Activated B cell treated with CpG ODN at 0.5 μM for 24 hours (primary cell): ENCODE data around the gene TNPO1. TPM values are rescaled to one million over a fixed set of nuclear protein-coding genes. Genes with fewer than 3 reads are reported as not detected.

ENCODE experiments used
- ATAC-seq: fragments of 200-7000 bp; cut with Tn5 transposase; one replicate; pipeline ENCODE4 v1.10.0; 2021; ENCODE audit warnings: low read depth, mild to moderate bottlenecking, moderate library complexity
- CTCF ChIA-PET: fragments of 350-600 bp; sonication (Branson Sonifier 250); formaldehyde crosslinking; loops from one replicate; lab custom pipeline; 2021; ENCODE audit warnings: antibody characterized with exemption; lab: Charles Lee
- POLR2A ChIA-PET: fragments of 350-600 bp; sonication (Branson Sonifier 250); formaldehyde crosslinking; loops from one replicate; lab custom pipeline; 2021; ENCODE audit warnings: antibody characterized with exemption; lab: Charles Lee
- DNase-seq: peaks from one replicate; pipeline ENCODE4 v3.0.0; 2022
- H3K27ac Mint-ChIP-seq: one replicate; pipeline ENCODE4 v1.8.0; 2020; ENCODE audit warnings: mixed read lengths
- H3K27me3 Mint-ChIP-seq: one replicate; pipeline ENCODE4 v1.8.0; 2021; ENCODE audit warnings: mixed read lengths
- H3K36me3 Mint-ChIP-seq: one replicate; pipeline ENCODE4 v1.8.0; 2021; ENCODE audit warnings: low read depth, mixed read lengths
- H3K4me1 Mint-ChIP-seq: one replicate; pipeline ENCODE4 v1.8.0; 2021; ENCODE audit warnings: mixed read lengths
- H3K4me3 Mint-ChIP-seq: one replicate; pipeline ENCODE4 v1.8.0; 2020; ENCODE audit warnings: mild to moderate bottlenecking, mixed read lengths
- H3K9me3 Mint-ChIP-seq: one replicate; pipeline ENCODE4 v1.8.0; 2020; ENCODE audit warnings: mixed read lengths
- CTCF ChIP-seq: fragments of 200-600 bp; IDR thresholded peaks from one replicate; pipeline ENCODE4 v1.8.0; 2022; ENCODE audit warnings: antibody characterized with exemption, mild to moderate bottlenecking
- intact Hi-C: fragments of 100-400 bp; cut with micrococcal nuclease; formaldehyde crosslinking; loops from one replicate; pipeline ENCODE4 v1.15.1; 2024
- total RNA-seq: library from RNA; stranded (reverse); gene quantifications from 2 replicates; pipeline ENCODE4 v1.2.3, GENCODE V29; 2022

TNPO1 gene
- total RNA-seq, 1 donor from 2014 or later: 109 TPM

- intact Hi-C loops: no loop called here
- no peaks in the 10 kb centered on the region for H3K9me3 Mint-ChIP-seq
- TF ChIP-seq CTCF: no peak
- H3K4me3 Mint-ChIP-seq: no peak overlapping the region
- no peaks in the 10 kb centered on the region for H3K4me1 Mint-ChIP-seq
- H3K27ac Mint-ChIP-seq: no peak overlapping the region
- H3K36me3 Mint-ChIP-seq: no peaks in the 10 kb centered on the region
- H3K27me3 Mint-ChIP-seq: peaks cover 9% of the 10 kb centered on the region
- ChIA-PET POLR2A (no interaction called here), CTCF (no interaction called here)
- ATAC-seq: no peak
- no peak for DNase-seq
These were observed 121.7 kb downstream of the TNPO1 start for GRCh38 chr5:72938206-72938605.

GRCh38 chr5:72940082-72940481 is 123.6 kb downstream of the TNPO1 start:
- ATAC-seq: no peak
- H3K27me3 Mint-ChIP-seq: peaks cover 7% of the 10 kb centered on the region

GRCh38 chr5:72943307-72943706 is 126.8 kb downstream of the TNPO1 start:
- no peak overlapping the region for H3K4me3 Mint-ChIP-seq
- POLR2A ChIA-PET: no interaction called here
- ATAC-seq (no peak), DNase-seq (no peak)
- CTCF ChIA-PET: no interaction called here
- no peaks in the 10 kb centered on the region for H3K36me3 Mint-ChIP-seq
- H3K9me3 Mint-ChIP-seq: no peaks in the 10 kb centered on the region
- H3K27me3 Mint-ChIP-seq: peaks cover 17% of the 10 kb centered on the region
- no peak overlapping the region for H3K27ac Mint-ChIP-seq
- TF ChIP-seq CTCF: no peak
- H3K4me1 Mint-ChIP-seq: no peaks in the 10 kb centered on the region
- intact Hi-C loops: no loop called here

More at GRCh38 chr5:72940082-72940481, 123.6 kb downstream of the TNPO1 start:
- ChIA-PET CTCF (no interaction called here), POLR2A (no interaction called here)
- Mint-ChIP-seq H3K4me3 (no peak overlapping the region), H3K4me1 (no peaks in the 10 kb centered on the region), H3K9me3 (no peaks in the 10 kb centered on the region), H3K27ac (no peak overlapping the region), H3K36me3 (no peaks in the 10 kb centered on the region)
- intact Hi-C loops: no loop called here
- no peak for TF ChIP-seq CTCF
- DNase-seq: no peak

- intact Hi-C loops: no loop called here
- TF ChIP-seq CTCF: no peak
- no peak for ATAC-seq
- H3K27ac Mint-ChIP-seq: no peak overlapping the region
- H3K27me3 Mint-ChIP-seq: peaks cover 22% of the 10 kb centered on the region
- H3K9me3 Mint-ChIP-seq: no peaks in the 10 kb centered on the region
- no peaks in the 10 kb centered on the region for H3K36me3 Mint-ChIP-seq
- H3K4me1 Mint-ChIP-seq: no peaks in the 10 kb centered on the region
- no peak overlapping the region for H3K4me3 Mint-ChIP-seq
- DNase-seq: no peak
- ChIA-PET CTCF (no interaction called here), POLR2A (no interaction called here)
These were observed 131.0 kb downstream of the TNPO1 start for GRCh38 chr5:72947498-72947897.

GRCh38 chr5:72949481-72949880 is 133.0 kb downstream of the TNPO1 start:
- CTCF ChIA-PET: no interaction called here
- POLR2A ChIA-PET: interaction anchor here (0.6 kb wide), 1 partner anchor 14 kb away, joined by 16 read pairs; no protein-coding TSS in a partner anchor
- peaks cover 25% of the 10 kb centered on the region for H3K27me3 Mint-ChIP-seq
- no peak for TF ChIP-seq CTCF
- no peaks in the 10 kb centered on the region for H3K36me3 Mint-ChIP-seq
- no peak overlapping the region for H3K27ac Mint-ChIP-seq
- DNase-seq (no peak), ATAC-seq (no peak)
- no peaks in the 10 kb centered on the region for H3K4me1 Mint-ChIP-seq
- no peak overlapping the region for H3K4me3 Mint-ChIP-seq
- intact Hi-C loops: no loop called here
- no peaks in the 10 kb centered on the region for H3K9me3 Mint-ChIP-seq
